ENCODE data around the gene PRR5L. TPM values are rescaled to one million over a fixed set of nuclear protein-coding genes. Genes with fewer than 3 reads are reported as not detected.

Gene PRR5L
- total RNA-seq, 4 donors from 2014 or later = 8.8 to 29.7 (median 9.4) TPM

- Histone ChIP-seq H3K27ac (no peak overlapping the region), H3K4me1 (no peaks in the 10 kb centered on the region), H3K4me3 (no peak overlapping the region), H3K9me3 (peaks cover 0 to 20% (median 0%) of the 10 kb centered on the region in 4 donors), H3K36me3 (peaks cover 0 to 68% (median 13%) of the 10 kb centered on the region in 3 donors), H3K27me3 (no peaks in the 10 kb centered on the region)
- 62 to 64% methylated on average over 12 to 13 of the region's 13 CpGs for WGBS, 2 donors
- DNase-seq (ENCODE audit: low spot score in 2 of 2) = no peak
- TF ChIP-seq POLR2A (IDR thresholded peaks at IDR 0.05) (no peak), EP300 (IDR thresholded peaks at IDR 0.05) (no peak), CTCF (IDR thresholded peaks at IDR 0.05) (no peak)
Observed at GRCh38 chr11:36278531-36279282, 17.4 kb upstream of the PRR5L start.

- WGBS, 2 donors = 59 to 71% methylated on average over 1 of the region's 1 CpG
Observed at GRCh38 chr11:36280531-36280930, 15.6 kb upstream of the PRR5L start.

GRCh38 chr11:36281850-36282249 lies 14.2 kb upstream of the PRR5L start:
- Histone ChIP-seq H3K27ac (no peak overlapping the region), H3K36me3 (peaks cover 0 to 38% (median 9%) of the 10 kb centered on the region in 3 donors), H3K4me1 (no peaks in the 10 kb centered on the region), H3K9me3 (peaks cover 0 to 19% (median 0%) of the 10 kb centered on the region in 4 donors), H3K27me3 (no peaks in the 10 kb centered on the region), H3K4me3 (no peak overlapping the region)
- no peak for TF ChIP-seq POLR2A (IDR thresholded peaks at IDR 0.05)
- no peak for TF ChIP-seq EP300 (IDR thresholded peaks at IDR 0.05)
- no peak for TF ChIP-seq CTCF (IDR thresholded peaks at IDR 0.05)
- 83 to 95% methylated on average over 4 of the region's 4 CpGs for WGBS, 2 donors
- no peak for DNase-seq (ENCODE audit: low spot score in 2 of 2)

More at GRCh38 chr11:36280531-36280930, 15.6 kb upstream of the PRR5L start:
- Histone ChIP-seq H3K36me3 (peaks cover 0 to 50% (median 9%) of the 10 kb centered on the region in 3 donors), H3K9me3 (peaks cover 0 to 19% (median 0%) of the 10 kb centered on the region in 4 donors), H3K4me1 (no peaks in the 10 kb centered on the region), H3K4me3 (no peak overlapping the region), H3K27me3 (no peaks in the 10 kb centered on the region), H3K27ac (no peak overlapping the region)
- no peak for DNase-seq (ENCODE audit: low spot score in 2 of 2)
- TF ChIP-seq CTCF (IDR thresholded peaks at IDR 0.05) (no peak), POLR2A (IDR thresholded peaks at IDR 0.05) (no peak), EP300 (IDR thresholded peaks at IDR 0.05) (no peak)

GRCh38 chr11:36282926-36283325 lies 13.2 kb upstream of the PRR5L start:
- Histone ChIP-seq H3K4me3 (no peak overlapping the region), H3K9me3 (peaks cover 0 to 19% (median 0%) of the 10 kb centered on the region in 4 donors), H3K36me3 (peaks cover 0 to 29% (median 9%) of the 10 kb centered on the region in 3 donors), H3K27me3 (no peaks in the 10 kb centered on the region), H3K27ac (no peak overlapping the region), H3K4me1 (peaks cover 0 to 5% (median 3%) of the 10 kb centered on the region in 4 donors)
- no peak for DNase-seq (ENCODE audit: low spot score in 2 of 2)
- no peak for TF ChIP-seq EP300 (IDR thresholded peaks at IDR 0.05)
- TF ChIP-seq POLR2A (IDR thresholded peaks at IDR 0.05) = no peak
- no peak for TF ChIP-seq CTCF (IDR thresholded peaks at IDR 0.05)
- 89 to 100% methylated on average over 1 of the region's 1 CpG for WGBS, 2 donors

Measured in tibial nerve (tissue), 4 donors.